CD14-positive monocyte (primary cell): ENCODE data around the gene RNU2-63P. TPM values are rescaled to one million over a fixed set of nuclear protein-coding genes. Genes with fewer than 3 reads are reported as not detected.
"Not testable (repeated sequence)": the region's sequence is repeated elsewhere in the genome, so short reads cannot be mapped to it uniquely, and the experiment has no call there.

Experiments
- DNase-seq, 3 donors: peaks; one replicate each; pipeline ENCODE4 v3.0.0-alpha.2; 2011 to 2022
- H2AFZ ChIP-seq: 2 replicates; pipeline ENCODE4 v1.6.0; 2012; ENCODE audit warnings: mild to moderate bottlenecking, low read depth, low read length, inconsistent platforms; ENCODE audit not compliant: insufficient read depth, poor library complexity, severe bottlenecking
- H3K27ac ChIP-seq, 2 donors: 1 replicate in 1 of 2; 2 replicates in 1 of 2; pipeline ENCODE4 v1.5.1; 2012 to 2013; ENCODE audit warnings: low read length in 2 of 2, control low read depth in 1 of 2, inconsistent platforms in 1 of 2, low read depth in 1 of 2, mild to moderate bottlenecking in 1 of 2
- H3K27me3 ChIP-seq, 2 donors: one replicate each; pipeline versions ENCODE4 v1.6.0 to v1.6.1; 2011 to 2013; ENCODE audit warnings: low read length in 2 of 2; ENCODE audit not compliant: control insufficient read depth in 2 of 2, insufficient read depth in 2 of 2
- H3K36me3 ChIP-seq, 2 donors: replicated peaks in 1 of 2; 1 replicate in 1 of 2; 2 replicates in 1 of 2; pipeline versions ENCODE4 v1.5.1 to v1.6.1; 2012 to 2013; ENCODE audit warnings: low read length in 2 of 2, control low read depth in 1 of 2, inconsistent platforms in 1 of 2, mild to moderate bottlenecking in 1 of 2; ENCODE audit not compliant: insufficient read depth in 2 of 2, control insufficient read depth in 1 of 2
- H3K4me1 ChIP-seq, 2 donors: 1 replicate in 1 of 2; 2 replicates in 1 of 2; pipeline versions ENCODE4 v1.5.1 to v1.6.1; 2012 to 2013; ENCODE audit warnings: low read length in 2 of 2, control low read depth in 1 of 2, inconsistent platforms in 1 of 2, mild to moderate bottlenecking in 1 of 2, moderate library complexity in 1 of 2; ENCODE audit not compliant: insufficient read depth in 2 of 2, control insufficient read depth in 1 of 2
- H3K4me2 ChIP-seq: replicated peaks from 2 replicates; pipeline ENCODE3; 2012; ENCODE audit warnings: low read length, moderate library complexity, mild to moderate bottlenecking; ENCODE audit not compliant: poor library complexity, severe bottlenecking; ENCODE audit errors: extremely low read depth
- H3K4me3 ChIP-seq, 3 experiments: fragments of 200-600 bp in 1 of 3; sonication (generic) in 1 of 3; replicated peaks in 1 of 3; 1 replicate in 2 of 3; 2 replicates in 1 of 3; pipeline ENCODE4 v1.5.1; 2011 to 2013; ENCODE audit warnings: low read length in 3 of 3, mild to moderate bottlenecking in 3 of 3, control low read depth in 2 of 3, low read depth in 2 of 3, inconsistent platforms in 1 of 3, moderate library complexity in 1 of 3
- H3K79me2 ChIP-seq: 2 replicates; pipeline ENCODE4 v1.6.0; 2012; ENCODE audit warnings: mild to moderate bottlenecking, control low read depth, inconsistent platforms, low read length, moderate library complexity; ENCODE audit not compliant: insufficient read depth
- H3K9ac ChIP-seq: 2 replicates; pipeline ENCODE4 v1.6.0; 2017; ENCODE audit warnings: low read length, mild to moderate bottlenecking; ENCODE audit not compliant: insufficient read depth, poor library complexity, severe bottlenecking
- H3K9me3 ChIP-seq, 2 donors: replicated peaks in 1 of 2; 1 replicate in 1 of 2; 2 replicates in 1 of 2; pipeline versions ENCODE4 v1.5.1 to v1.6.1; 2012 to 2013; ENCODE audit warnings: low read length in 2 of 2, control low read depth in 1 of 2; ENCODE audit not compliant: control insufficient read depth in 1 of 2, insufficient read depth in 1 of 2
- H4K20me1 ChIP-seq: 2 replicates; pipeline ENCODE4 v1.6.0; 2012; ENCODE audit warnings: mild to moderate bottlenecking, low read length, control low read depth, moderate library complexity; ENCODE audit not compliant: insufficient read depth
- H3K27ac Mint-ChIP-seq, 7 donors: one replicate each; pipeline ENCODE4 v1.8.0; 2020; ENCODE audit warnings: mild to moderate bottlenecking in 7 of 7, mixed read lengths in 7 of 7, moderate library complexity in 6 of 7, inconsistent platforms in 2 of 7
- H3K27me3 Mint-ChIP-seq, 3 donors: one replicate each; pipeline ENCODE4 v1.8.0; 2021 to 2022; ENCODE audit warnings: low read depth in 3 of 3, mild to moderate bottlenecking in 3 of 3, mixed read lengths in 3 of 3, moderate library complexity in 3 of 3, inconsistent platforms in 1 of 3
- H3K36me3 Mint-ChIP-seq, 2 donors: one replicate each; pipeline ENCODE4 v1.8.0; 2020; ENCODE audit warnings: mixed read lengths in 2 of 2, inconsistent platforms in 1 of 2, mild to moderate bottlenecking in 1 of 2
- H3K4me1 Mint-ChIP-seq: one replicate; pipeline ENCODE4 v1.8.0; 2020; ENCODE audit warnings: mild to moderate bottlenecking, mixed read lengths
- H3K4me3 Mint-ChIP-seq, 2 donors: one replicate each; pipeline ENCODE4 v1.8.0; 2020; ENCODE audit warnings: mild to moderate bottlenecking in 2 of 2, mixed read lengths in 2 of 2, moderate library complexity in 1 of 2
- H3K9me3 Mint-ChIP-seq, 7 donors: one replicate each; pipeline ENCODE4 v1.8.0; 2020 to 2022; ENCODE audit warnings: mixed read lengths in 7 of 7, mild to moderate bottlenecking in 6 of 7, moderate library complexity in 6 of 7, inconsistent platforms in 2 of 7
- WGBS: methylation state at CpG from one replicate; pipeline ENCODE4 v1.1.5; 2013; ENCODE audit warnings: missing lambda C conversion rate; ENCODE audit not compliant: insufficient coverage; 5-methylcytosine and 5-hydroxymethylcytosine counted together
- intact Hi-C, 2 donors: fragments of 100-400 bp; cut with micrococcal nuclease; formaldehyde crosslinking; loops; one replicate each; pipeline versions ENCODE4 v1.15.0 to v1.15.1; 2023
- polyA plus RNA-seq, 3 donors: library from polyadenylated mRNA; depleted of rRNA in 1 of 3; unstranded in 2 of 3; stranded (reverse) in 1 of 3; fragments of 300-500 nt in 2 of 3; fragments of >200 nt in 1 of 3; fragmentation: Illumina TruSeq in 2 of 3; gene quantifications; 1 replicate in 2 of 3; 2 replicates in 1 of 3; pipeline ENCODE4 v1.2.3, GENCODE V29; 2012 to 2021
- small RNA-seq: library from RNA; depleted of rRNA; stranded (forward); fragments of <200 nt; gene quantifications from one replicate; pipeline ENCODE3, GENCODE V24; 2012; ENCODE audit warnings: low read depth; ENCODE audit not compliant: insufficient read length

RNU2-63P gene
- polyA plus RNA-seq, 3 donors: 7.5 to 8.0 TPM; not detected in 1

DNA sequence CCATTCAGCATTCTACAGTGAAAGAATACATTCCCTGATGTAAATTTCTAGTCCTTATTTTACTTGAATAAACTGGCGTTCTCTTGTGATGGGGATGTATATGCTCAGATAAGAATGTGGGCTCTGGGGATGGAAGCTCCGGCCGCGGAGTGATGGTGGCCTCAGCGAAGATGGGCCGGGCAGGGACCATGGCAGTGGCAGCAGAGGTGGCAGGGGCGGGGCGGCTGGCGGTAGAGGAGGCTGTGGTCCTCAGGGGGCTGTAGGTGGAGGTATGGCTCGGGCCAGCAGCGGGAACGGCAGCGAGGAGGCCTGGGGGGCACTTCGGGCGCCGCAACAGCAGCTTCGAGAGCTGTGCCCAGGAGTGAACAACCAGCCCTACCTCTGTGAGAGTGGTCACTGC lies 44.0 kb downstream of the RNU2-63P start:
- H3K36me3 ChIP-seq, H2AFZ ChIP-seq, H3K9ac ChIP-seq, H3K27me3 Mint-ChIP-seq, H3K4me3 Mint-ChIP-seq, H4K20me1 ChIP-seq, H3K9me3 ChIP-seq, H3K36me3 Mint-ChIP-seq, DNase-seq, H3K4me1 ChIP-seq, H3K27ac ChIP-seq, H3K27me3 ChIP-seq, H3K79me2 ChIP-seq, H3K4me2 ChIP-seq, intact Hi-C loops, H3K4me3 ChIP-seq, H3K4me1 Mint-ChIP-seq, H3K27ac Mint-ChIP-seq, H3K9me3 Mint-ChIP-seq: not testable (repeated sequence)
- WGBS: no CpG with 5 or more reads among the region's 17 CpGs

Small RNA genes lying within 50 kb of the gene (small RNA-seq; reads per million reads assigned to genes)
- gene RNU2-63P: 210 reads per million, percentile 97 among the genes with 10 or more reads in this experiment

Other genes starting within 250 kb of the RNU2-63P start
- gene RGPD2, start 190.8 kb downstream of the RNU2-63P start, polyA plus RNA-seq: under 1 TPM; 0.09 to 0.30 (median 0.15) TPM
- gene KRCC1, start 39.2 kb upstream of the RNU2-63P start, polyA plus RNA-seq: 10 to 100 TPM; 10.8 to 31.6 (median 24.7) TPM
- not detected for gene SMYD1, start 51.3 kb upstream of the RNU2-63P start, polyA plus RNA-seq
- gene FABP1, start 111.5 kb upstream of the RNU2-63P start, polyA plus RNA-seq: not detected
- gene THNSL2, start 153.8 kb upstream of the RNU2-63P start, polyA plus RNA-seq: 1 to 10 TPM in 1 of 3 donors, under 1 TPM in 1, not detected in 1; 0.39 to 1.4 TPM